Measurements from ENCODE around the gene CKAP2L. TPM values are rescaled to one million over a fixed set of nuclear protein-coding genes. Genes with fewer than 3 reads are reported as not detected.

The CKAP2L gene
- total RNA-seq, 1 experiment from 2014 or later: 7.1 TPM

DNA sequence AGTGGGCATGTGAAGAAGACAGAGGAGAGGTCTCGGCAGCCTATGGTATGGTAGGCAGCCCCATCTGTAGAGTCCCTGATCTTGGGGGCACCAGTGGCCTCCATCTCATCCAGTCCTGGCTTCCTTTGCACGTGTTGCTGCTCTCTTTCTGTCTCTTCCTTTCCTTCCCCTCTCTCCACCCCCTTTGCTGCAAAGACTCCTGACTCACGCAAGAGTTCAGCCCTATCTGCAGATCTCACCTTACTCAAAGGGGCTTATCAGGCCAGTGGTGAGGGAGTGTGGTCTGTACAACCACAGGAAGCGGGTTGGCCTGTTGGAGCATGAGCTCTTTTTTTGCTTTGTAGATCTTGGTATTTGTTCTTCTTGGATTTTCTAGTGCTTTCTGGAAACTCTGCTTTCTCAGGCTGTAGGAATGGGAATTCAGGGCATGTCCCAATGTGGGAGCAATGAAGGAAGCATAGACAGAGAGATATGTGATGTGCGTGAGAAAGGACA, 58.2 kb downstream of the CKAP2L start:
- DNase-seq (ENCODE audit: low read depth, low spot score): no peak

DNA sequence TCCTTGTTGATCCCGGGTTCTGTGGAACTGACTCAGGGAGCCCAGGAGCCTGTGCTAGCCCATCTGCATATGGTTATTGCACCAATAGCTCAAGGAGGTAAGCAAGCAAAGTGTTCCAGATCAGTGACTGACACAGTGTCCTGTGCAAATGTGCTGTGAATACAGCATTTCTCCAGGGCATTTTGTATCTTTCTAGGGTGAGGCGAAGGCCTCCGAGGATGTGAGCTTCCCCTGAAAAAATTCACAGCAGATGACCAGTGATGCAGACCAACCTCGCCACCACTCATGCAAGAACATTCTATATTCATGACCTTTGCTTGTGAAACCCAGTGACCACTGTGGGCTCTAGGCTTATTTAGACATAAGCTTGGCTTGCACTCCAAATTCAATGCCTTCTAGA, 58.8 kb downstream of the CKAP2L start:
- no peak for DNase-seq (ENCODE audit: low read depth, low spot score)
- in situ Hi-C loops (cut with HindIII; ENCODE audit: low pct_unique_long_range_greater_than_20kb, low sequenced_read_pairs): no loop called here

More for the DNA sequence above, 58.2 kb downstream of the CKAP2L start:
- in situ Hi-C loops (cut with HindIII; ENCODE audit: low pct_unique_long_range_greater_than_20kb, low sequenced_read_pairs): no loop called here

GRCh38 chr2:112703684-112704083, 60.7 kb downstream of the CKAP2L start:
- in situ Hi-C loops (cut with HindIII; ENCODE audit: low pct_unique_long_range_greater_than_20kb, low sequenced_read_pairs): no loop called here

GRCh38 chr2:112701052-112701451, 63.4 kb downstream of the CKAP2L start:
- DNase-seq (ENCODE audit: low read depth, low spot score): no peak
- in situ Hi-C loops (cut with HindIII; ENCODE audit: low pct_unique_long_range_greater_than_20kb, low sequenced_read_pairs): no loop called here

More at GRCh38 chr2:112703684-112704083, 60.7 kb downstream of the CKAP2L start:
- DNase-seq (ENCODE audit: low read depth, low spot score): no peak

DNA sequence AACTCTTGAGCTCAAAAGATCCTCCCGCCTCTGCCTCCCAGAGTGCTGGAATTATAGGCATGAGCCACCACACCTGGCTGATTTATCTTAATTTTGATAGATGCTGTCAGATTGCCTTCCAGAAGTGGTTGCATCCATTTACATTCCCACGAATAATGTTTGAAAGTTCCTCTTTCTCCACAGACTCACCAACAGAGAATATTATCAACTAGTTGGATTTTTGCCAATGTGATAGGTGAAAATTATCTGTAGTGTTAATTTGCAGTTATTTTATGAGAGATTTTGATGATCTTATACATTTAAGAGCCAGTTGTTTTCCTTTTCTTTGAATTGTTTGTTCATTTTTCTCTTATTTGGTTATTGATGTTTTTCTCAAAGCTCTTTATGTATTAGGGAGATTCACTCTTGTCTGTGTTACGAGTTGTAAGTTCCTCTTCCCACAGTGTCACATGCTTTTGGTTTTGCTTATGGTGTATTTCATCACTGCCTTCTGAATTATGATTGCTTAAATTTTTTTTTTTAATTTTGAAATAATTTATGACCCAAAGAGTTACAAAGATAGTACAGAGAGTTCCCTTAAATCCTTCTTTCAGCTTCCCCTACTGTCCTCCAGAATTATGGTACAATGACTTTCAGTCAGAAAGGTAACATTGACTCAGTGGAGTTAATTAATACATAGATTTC, 64.3 kb downstream of the CKAP2L start:
- no peak for DNase-seq (ENCODE audit: low read depth, low spot score)
- in situ Hi-C loops (cut with HindIII; ENCODE audit: low pct_unique_long_range_greater_than_20kb, low sequenced_read_pairs): no loop called here

DNA sequence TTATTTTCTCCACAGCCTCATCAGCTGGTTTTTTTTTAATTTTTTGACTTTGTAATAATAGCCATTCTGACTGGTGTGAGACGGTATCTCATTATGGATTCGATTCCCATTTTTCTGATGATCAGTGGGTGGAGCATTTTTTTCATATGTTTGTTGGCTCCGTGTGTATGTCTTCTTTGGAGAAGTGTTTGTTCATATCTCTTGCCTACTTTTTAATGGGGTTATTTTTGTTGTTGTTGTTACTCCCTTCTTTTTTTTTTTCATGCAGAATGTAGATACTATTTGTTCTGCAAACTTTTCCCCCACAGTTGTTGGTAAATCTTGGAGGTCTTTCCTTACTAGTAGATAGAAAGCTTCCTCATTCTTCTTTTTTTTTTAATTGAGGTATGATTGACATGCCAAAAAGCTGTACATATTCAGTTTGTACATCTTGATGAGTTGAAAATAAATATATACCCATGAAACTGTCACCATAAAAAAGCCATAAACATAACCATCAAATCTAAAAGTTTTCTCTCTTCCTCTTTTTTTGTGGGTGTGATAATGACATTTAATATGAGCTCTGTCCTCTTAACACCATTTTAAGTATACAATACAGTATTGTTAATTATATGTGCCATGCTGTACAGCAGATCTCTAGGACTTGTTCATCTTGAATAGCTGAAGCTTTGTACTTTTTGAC, 65.4 kb downstream of the CKAP2L start:
- DNase-seq (ENCODE audit: low read depth, low spot score): no peak
- in situ Hi-C loops (cut with HindIII; ENCODE audit: low pct_unique_long_range_greater_than_20kb, low sequenced_read_pairs): no loop called here

DNA sequence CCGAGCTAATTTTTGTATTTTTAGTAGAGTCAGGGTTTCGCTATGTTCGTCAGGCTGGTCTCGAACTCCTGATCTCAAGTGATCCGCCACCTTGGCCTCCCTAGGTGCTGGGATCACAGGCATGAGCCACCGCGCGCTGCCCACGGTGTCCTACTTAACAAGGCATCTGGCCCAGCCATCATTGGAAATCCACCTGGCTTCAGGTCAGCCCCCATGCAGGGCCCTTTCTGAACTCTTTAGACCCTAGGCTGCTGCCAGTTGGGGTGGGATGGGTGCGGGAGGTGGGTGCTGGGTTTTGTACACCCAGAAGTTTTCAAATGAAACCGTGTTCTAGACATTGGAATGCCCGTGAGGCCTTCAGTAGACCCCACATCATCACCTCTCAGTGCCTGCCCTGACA, 70.2 kb downstream of the CKAP2L start:
- in situ Hi-C loops (cut with HindIII; ENCODE audit: low pct_unique_long_range_greater_than_20kb, low sequenced_read_pairs): no loop called here
- DNase-seq (ENCODE audit: low read depth, low spot score): no peak

DNA sequence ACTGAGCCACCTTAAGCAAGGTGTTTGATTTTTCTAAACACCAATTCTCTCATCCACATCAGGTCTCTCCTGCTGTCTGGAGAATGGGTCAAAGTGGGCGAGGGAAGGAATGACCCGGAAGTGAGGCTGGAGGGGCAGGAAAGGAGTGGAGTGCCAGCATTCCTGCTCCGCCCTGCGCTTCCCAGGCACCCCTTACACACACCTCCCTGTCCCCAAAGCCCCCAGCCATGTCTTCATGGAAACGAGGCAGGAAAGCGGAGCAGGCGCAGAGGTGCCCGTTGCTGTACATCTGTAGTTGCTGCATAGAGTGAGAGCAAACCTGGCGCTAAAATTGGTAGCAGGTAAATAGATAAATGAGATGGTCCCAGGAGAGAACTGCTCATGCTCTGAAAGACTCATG, 70.8 kb downstream of the CKAP2L start:
- DNase-seq (ENCODE audit: low read depth, low spot score): no peak
- in situ Hi-C loops (cut with HindIII; ENCODE audit: low pct_unique_long_range_greater_than_20kb, low sequenced_read_pairs): no loop called here

GRCh38 chr2:112692918-112693317, 71.5 kb downstream of the CKAP2L start:
- in situ Hi-C loops (cut with HindIII; ENCODE audit: low pct_unique_long_range_greater_than_20kb, low sequenced_read_pairs): no loop called here
- DNase-seq (ENCODE audit: low read depth, low spot score): no peak

- in situ Hi-C loops (cut with HindIII; ENCODE audit: low pct_unique_long_range_greater_than_20kb, low sequenced_read_pairs): no loop called here
These were observed 71.9 kb downstream of the CKAP2L start for GRCh38 chr2:112692495-112692911.

GRCh38 chr2:112691881-112692281, 72.5 kb downstream of the CKAP2L start:
- DNase-seq (ENCODE audit: low read depth, low spot score): no peak
- in situ Hi-C loops (cut with HindIII; ENCODE audit: low pct_unique_long_range_greater_than_20kb, low sequenced_read_pairs): no loop called here

More at GRCh38 chr2:112692495-112692911, 71.9 kb downstream of the CKAP2L start:
- peak; percentile 28 for DNase-seq (ENCODE audit: low read depth, low spot score)

DNA sequence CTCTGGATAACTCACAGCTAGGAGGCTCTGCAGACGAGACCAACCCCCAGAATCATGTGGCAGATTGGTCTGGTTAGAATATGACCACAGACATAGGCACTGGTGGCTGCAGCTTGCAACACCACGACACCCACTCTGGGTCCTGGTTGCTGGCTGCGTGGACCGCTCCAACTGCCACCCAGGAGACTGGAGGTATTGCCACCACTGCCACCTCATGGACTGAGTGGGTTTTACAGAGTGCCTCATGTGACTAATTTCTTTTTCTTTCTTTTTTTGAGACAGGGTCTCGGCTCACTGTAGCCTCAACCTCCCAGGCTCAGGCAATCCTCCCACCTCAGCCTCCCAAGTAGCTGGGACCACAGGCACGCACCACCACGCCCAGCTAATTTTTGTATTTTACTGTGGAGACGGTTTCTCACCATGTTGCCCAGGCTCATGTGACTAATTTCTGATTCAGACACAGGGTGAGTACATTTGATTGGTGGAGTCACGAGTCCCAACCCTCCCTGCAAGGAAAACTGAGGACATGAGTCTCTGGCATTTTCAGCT, 73.5 kb downstream of the CKAP2L start:
- in situ Hi-C loops (cut with HindIII; ENCODE audit: low pct_unique_long_range_greater_than_20kb, low sequenced_read_pairs): no loop called here
- DNase-seq (ENCODE audit: low read depth, low spot score): peak; percentile 70

- in situ Hi-C loops (cut with HindIII; ENCODE audit: low pct_unique_long_range_greater_than_20kb, low sequenced_read_pairs): no loop called here
- no peak for DNase-seq (ENCODE audit: low read depth, low spot score)
These were observed 76.1 kb downstream of the CKAP2L start for GRCh38 chr2:112688086-112688880.

DNA sequence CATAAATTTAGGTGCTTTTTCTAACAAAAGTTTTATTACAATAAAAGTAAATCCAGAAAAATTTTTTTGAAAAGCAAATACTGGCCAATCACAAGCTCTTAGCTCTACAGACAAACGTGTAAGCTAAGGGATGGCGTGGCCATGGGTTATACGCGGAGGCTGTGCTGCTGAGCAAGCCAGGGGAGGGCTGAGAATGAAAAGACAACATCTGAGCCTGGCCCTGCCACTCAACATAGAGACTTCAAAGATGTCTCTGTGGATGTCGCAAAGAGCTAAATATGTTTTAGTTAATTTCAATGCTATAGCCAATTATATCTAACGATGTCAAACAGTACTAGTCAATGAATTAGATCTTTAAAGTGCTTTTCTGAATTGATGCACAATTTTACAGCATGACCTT, 76.9 kb downstream of the CKAP2L start:
- in situ Hi-C loops (cut with HindIII; ENCODE audit: low pct_unique_long_range_greater_than_20kb, low sequenced_read_pairs): no loop called here

More for the DNA sequence above, 76.9 kb downstream of the CKAP2L start:
- DNase-seq (ENCODE audit: low read depth, low spot score): no peak

Data from SK-MEL-5 (cell line).